GM18505 (cell line): Measurements from ENCODE around the gene KCNH1.

ENCODE experiments used
- ATAC-seq: cut with Tn5 transposase; IDR thresholded peaks from one replicate; pipeline ENCODE4 v1.9.1; 2021; ENCODE audit not compliant: unreplicated experiment
- POLR2A ChIP-seq: IDR thresholded peaks from 4 replicates; pipeline ENCODE4 v1.6.1; 2011; ENCODE audit warnings: borderline replicate concordance; ENCODE audit not compliant: insufficient read depth, insufficient read length; ENCODE audit errors: extremely low read depth

The KCNH1 gene

GRCh38 chr1:210696709-210697108 lies 437.2 kb downstream of the KCNH1 start:
- no peak for TF ChIP-seq POLR2A
- ATAC-seq = peak; percentile 98

- TF ChIP-seq POLR2A = no peak
- no peak for ATAC-seq
Observed at GRCh38 chr1:210695026-210695425, 438.9 kb downstream of the KCNH1 start.

GRCh38 chr1:210692796-210693195 lies 441.2 kb downstream of the KCNH1 start:
- TF ChIP-seq POLR2A = no peak
- ATAC-seq = no peak

DNA sequence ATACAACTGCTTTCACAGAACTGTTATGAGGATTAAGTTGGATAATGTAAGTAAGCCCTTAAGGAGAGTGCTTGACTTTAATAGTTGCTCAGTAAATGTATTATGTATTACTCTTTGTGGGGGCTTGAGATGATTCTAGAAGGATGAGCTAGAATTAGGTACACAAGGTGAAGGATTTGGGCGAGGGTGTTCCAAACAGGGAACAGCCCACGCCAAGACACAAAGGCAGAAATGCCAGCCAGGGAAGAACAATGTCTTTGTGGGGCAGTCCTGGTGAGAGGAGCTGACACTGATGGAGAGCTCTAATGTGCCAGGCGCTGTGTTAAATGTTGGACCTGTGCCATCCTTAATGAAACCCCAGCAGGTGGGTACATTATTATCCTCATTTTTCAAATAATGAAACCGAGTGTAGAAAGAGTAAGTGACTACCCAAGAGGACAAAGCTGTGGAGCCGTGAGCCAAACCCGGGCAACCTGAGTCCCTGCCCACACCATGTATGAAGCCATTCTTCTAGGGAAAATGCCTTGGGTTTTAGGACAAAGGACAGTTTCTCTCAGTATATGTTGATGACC lies 442.8 kb downstream of the KCNH1 start:
- ATAC-seq = no peak
- TF ChIP-seq POLR2A = no peak

DNA sequence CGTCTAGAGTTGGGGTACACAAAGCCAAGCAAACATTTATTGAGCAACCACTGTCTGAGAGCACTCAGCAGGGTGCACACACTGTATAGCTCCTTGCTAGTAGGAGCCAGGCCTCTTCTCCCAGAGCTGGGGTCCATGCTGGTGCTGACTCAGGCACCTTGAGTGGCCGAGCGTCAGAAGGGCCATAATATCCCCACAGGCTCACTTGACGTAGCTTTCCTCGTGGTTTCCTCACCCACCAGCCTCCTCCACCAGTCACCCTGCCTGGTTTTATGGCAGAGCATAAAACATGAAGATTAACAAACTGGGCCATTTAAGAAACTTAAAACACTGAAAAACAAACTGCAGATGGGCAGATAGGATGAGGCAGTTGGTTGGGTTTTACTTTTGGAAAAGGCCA lies 443.7 kb downstream of the KCNH1 start:
- no peak for TF ChIP-seq POLR2A

DNA sequence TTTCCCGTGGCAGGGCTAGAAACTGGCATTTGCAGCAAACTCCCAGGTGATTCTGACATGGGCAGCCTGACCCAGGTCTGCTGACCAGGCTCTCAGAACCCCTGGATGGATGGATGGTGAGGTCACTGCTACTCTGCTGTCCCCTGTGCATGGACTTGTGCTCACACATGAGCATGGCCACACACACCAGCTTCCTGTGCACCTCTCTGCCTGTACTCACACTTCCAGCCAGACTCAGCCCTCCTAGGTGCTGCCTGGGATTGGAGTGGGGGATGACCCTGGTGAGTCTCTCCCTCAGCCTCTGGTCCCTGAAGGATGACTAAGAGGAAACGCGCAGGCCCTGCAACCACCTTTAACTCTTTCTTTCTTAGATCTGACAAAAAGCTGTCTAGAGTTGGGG lies 444.1 kb downstream of the KCNH1 start:
- no peak for ATAC-seq
- no peak for TF ChIP-seq POLR2A

More for the DNA sequence above, 443.7 kb downstream of the KCNH1 start:
- no peak for ATAC-seq

DNA sequence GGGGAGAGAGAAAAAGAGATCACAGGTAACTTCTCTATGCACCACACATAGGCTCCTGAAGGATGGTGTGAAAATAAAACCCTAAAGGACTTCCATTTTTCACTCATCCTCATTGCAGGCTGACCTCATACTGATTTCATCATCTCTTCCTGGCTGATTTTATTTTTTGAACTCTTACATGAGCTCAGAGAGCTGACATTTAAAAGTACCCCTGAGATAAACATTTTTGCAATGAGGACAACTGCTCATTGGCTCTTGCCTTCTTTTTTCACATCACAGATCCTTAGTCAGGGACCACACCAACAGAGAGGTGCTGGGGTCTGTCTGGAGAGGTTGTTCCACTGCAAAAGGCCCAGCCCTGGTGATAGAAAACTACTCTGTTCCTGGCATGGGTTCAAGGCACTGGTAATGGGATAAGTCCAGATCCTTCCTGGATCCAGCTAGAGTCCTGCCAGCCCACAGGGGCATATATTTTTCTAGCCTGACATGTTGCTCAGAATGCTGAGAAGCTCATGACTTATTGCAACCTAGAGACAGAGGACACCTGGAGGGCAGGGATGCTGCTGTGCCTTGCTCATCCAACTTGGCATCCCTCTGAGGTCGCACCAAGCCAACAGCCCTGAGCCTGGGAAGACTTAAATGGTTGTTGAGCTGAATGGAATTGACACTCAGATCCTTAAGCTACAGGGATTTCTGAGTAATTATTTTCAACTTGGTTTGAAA lies 445.3 kb downstream of the KCNH1 start:
- no peak for TF ChIP-seq POLR2A
- ATAC-seq = no peak

- no peak for TF ChIP-seq POLR2A
- ATAC-seq = no peak
Observed at GRCh38 chr1:210687582-210688279, 446.2 kb downstream of the KCNH1 start.

DNA sequence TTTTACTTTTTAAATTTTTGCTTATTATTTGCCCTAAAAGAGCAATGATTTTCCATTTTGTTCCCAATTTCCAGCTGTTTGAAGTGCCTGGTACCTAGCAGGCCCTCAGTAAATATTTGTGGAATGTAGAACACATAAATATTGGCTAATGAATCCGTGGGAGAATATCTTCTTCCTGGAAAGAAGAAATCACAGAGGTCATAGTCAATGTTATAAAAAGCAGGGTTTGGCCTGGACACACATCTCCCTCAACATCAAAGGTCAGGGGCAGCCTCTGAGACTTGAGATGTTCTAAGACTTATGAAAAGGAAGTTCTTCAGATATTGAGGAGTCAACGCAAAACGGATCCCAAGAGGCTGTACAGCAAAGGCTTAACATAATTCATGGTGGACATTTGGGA lies 447.1 kb downstream of the KCNH1 start:
- TF ChIP-seq POLR2A = no peak
- ATAC-seq = no peak

GRCh38 chr1:210685295-210685650 lies 448.7 kb downstream of the KCNH1 start:
- TF ChIP-seq POLR2A = no peak

DNA sequence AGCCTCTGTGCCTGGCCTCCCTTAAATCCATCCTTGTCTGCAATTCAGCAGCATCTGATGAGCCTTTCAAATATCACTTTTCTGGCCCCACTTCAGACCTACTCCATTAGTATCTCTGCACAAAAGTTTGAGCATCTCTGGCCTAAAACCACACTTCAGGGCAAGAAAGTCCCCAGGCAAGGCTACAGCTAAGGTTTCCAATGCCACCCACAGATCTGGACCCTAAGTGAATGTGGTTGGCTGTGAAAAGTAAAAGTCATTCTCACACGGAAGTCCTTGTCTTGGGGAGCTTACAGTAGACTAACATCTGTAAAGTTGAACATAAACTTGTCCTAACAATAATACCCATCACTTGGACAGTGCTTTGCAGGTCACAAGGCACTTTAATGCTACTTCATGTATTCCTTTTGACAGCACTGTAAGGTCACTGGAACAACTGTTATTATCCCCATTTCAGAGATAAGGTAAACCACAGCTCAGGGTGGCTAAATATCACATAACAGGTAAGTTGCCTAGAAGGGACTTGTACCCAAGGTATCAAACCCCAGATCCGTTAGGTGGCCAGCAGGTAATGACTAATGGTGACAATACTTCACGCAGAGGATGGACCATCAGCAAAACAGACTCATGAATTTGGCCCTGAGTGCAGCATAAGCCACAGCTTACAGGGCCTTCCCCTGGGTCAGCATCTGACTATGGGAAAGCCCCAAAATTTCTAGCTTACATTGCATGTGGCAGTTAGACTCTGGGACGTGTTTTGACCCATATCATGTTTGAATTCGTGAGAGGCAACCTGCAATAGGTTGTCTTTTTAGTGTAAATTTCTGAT lies 449.3 kb downstream of the KCNH1 start:
- ATAC-seq = peak; percentile 85
- no peak for TF ChIP-seq POLR2A

More at GRCh38 chr1:210685295-210685650, 448.7 kb downstream of the KCNH1 start:
- ATAC-seq = no peak

GRCh38 chr1:210683403-210684047 lies 450.4 kb downstream of the KCNH1 start:
- TF ChIP-seq POLR2A = no peak
- ATAC-seq = no peak

- ATAC-seq = no peak
- TF ChIP-seq POLR2A = no peak
Observed at GRCh38 chr1:210681158-210681557, 452.8 kb downstream of the KCNH1 start.

DNA sequence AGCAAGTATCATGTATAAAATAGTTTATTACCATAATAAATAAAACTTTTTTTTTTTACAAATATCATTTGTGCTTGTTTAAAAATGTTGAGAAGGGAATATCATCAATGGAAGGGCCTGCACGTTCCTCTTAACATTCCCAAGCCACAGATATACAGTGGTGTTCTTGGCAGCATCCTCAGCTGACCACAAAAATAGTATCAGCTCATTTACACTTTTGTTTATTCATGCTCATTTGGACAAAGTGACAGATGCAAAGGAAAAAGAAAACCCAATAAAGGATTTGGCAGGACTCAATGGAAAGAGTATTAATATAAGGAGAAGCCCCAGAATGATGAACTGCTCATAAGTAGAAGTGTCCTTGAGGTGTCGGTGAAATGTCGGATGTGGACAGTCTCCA lies 455.6 kb downstream of the KCNH1 start:
- TF ChIP-seq POLR2A = no peak
- no peak for ATAC-seq

DNA sequence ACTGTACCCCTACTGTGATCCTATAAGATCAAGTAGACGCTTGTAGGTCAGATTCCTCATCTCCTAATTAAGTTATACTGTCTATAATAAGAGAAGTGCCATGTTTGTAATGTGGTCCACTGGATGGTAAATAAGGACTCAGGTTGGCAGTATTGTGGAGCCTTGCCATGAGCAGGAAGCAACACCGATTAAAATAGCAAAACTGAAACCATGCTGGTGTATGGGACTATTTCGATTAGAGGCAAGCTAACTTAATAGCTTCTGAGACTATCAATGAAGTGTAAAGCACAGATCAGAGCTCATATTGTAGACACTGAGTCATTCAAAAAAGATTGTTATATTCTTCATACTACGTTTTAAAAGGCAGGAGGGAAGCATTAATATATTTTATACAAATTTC lies 456.4 kb downstream of the KCNH1 start:
- no peak for TF ChIP-seq POLR2A
- no peak for ATAC-seq
